ENCODE data around the gene JAM2. TPM values are rescaled to one million over a fixed set of nuclear protein-coding genes. Genes with fewer than 3 reads are reported as not detected.

Gene JAM2
- polyA plus RNA-seq, 3 donors, result 0.01 TPM; not detected in 2

DNA sequence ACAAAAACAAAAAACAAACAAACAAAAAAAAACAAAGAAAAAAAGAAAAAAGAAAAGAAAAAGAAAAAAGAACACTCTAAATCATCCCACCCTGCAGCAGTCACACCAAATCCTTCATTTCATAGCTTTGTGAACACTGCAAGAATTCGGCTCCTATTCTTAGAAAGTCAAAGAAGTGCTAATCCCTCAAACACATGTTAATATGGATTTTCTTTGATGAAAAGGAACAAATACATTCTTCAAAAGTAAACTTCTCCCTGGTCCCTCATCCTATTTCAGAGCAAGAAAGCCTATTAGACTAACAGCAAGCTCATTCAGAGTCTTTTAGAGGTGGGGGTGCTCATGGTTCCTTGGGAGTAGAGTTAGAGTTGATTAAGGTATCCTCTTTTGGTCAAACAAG lies 24.6 kb upstream of the JAM2 start:
- intact Hi-C loops (cut with micrococcal nuclease), result loop anchor here (5.0 to 10.0 kb wide), 2 partner anchors 93 to 250 kb away; no protein-coding TSS in a partner anchor
- no peak overlapping the region for H3K27ac Mint-ChIP-seq
- Histone ChIP-seq H3K9ac (ENCODE audit: insufficient read depth, low read length, poor library complexity, severe bottlenecking) (no peak overlapping the region), H3K9me3 (replicated peaks in 1 of 2; ENCODE audit: control insufficient read depth in 1 of 2, insufficient read depth in 1 of 2, low read length in 2 of 2) (no peaks in the 10 kb centered on the region), H3K36me3 (replicated peaks in 1 of 2; ENCODE audit: control insufficient read depth in 1 of 2, insufficient read depth in 2 of 2, low read length in 2 of 2) (no peaks in the 10 kb centered on the region), H2AFZ (ENCODE audit: insufficient read depth, low read depth, low read length, poor library complexity, severe bottlenecking) (no peak overlapping the region), H3K27ac (ENCODE audit: low read depth in 1 of 2, low read length in 2 of 2) (no peak overlapping the region), H3K4me1 (ENCODE audit: control insufficient read depth in 1 of 2, insufficient read depth in 2 of 2, low read length in 2 of 2) (no peaks in the 10 kb centered on the region), H4K20me1 (ENCODE audit: insufficient read depth, low read length) (no peaks in the 10 kb centered on the region), H3K27me3 (ENCODE audit: control insufficient read depth in 2 of 2, insufficient read depth in 2 of 2, low read length in 2 of 2) (no peaks in the 10 kb centered on the region), H3K79me2 (ENCODE audit: insufficient read depth, low read length) (no peaks in the 10 kb centered on the region), H3K4me2 (replicated peaks; ENCODE audit: extremely low read depth, low read length, poor library complexity, severe bottlenecking) (no peak overlapping the region), H3K4me3 (replicated peaks in 1 of 3; ENCODE audit: low read depth in 2 of 3, low read length in 3 of 3) (no peak overlapping the region)
- H3K36me3 Mint-ChIP-seq, result no peaks in the 10 kb centered on the region
- no peak overlapping the region for H3K4me3 Mint-ChIP-seq
- H3K9me3 Mint-ChIP-seq, result no peaks in the 10 kb centered on the region
- H3K27me3 Mint-ChIP-seq (ENCODE audit: low read depth in 3 of 3), result peaks cover 0 to 2% (median 0%) of the 10 kb centered on the region in 3 donors
- no peaks in the 10 kb centered on the region for H3K4me1 Mint-ChIP-seq
- TF ChIP-seq, protein P1, sequence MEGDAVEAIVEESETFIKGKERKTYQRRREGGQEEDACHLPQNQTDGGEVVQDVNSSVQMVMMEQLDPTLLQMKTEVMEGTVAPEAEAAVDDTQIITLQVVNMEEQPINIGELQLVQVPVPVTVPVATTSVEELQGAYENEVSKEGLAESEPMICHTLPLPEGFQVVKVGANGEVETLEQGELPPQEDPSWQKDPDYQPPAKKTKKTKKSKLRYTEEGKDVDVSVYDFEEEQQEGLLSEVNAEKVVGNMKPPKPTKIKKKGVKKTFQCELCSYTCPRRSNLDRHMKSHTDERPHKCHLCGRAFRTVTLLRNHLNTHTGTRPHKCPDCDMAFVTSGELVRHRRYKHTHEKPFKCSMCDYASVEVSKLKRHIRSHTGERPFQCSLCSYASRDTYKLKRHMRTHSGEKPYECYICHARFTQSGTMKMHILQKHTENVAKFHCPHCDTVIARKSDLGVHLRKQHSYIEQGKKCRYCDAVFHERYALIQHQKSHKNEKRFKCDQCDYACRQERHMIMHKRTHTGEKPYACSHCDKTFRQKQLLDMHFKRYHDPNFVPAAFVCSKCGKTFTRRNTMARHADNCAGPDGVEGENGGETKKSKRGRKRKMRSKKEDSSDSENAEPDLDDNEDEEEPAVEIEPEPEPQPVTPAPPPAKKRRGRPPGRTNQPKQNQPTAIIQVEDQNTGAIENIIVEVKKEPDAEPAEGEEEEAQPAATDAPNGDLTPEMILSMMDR (IDR thresholded peaks at IDR 0.05), result no peak
- no CpG with 5 or more reads among the region's 1 CpG for whole genome bisulfite sequencing (ENCODE audit: insufficient coverage)
- DNase-seq, result no peak

DNA sequence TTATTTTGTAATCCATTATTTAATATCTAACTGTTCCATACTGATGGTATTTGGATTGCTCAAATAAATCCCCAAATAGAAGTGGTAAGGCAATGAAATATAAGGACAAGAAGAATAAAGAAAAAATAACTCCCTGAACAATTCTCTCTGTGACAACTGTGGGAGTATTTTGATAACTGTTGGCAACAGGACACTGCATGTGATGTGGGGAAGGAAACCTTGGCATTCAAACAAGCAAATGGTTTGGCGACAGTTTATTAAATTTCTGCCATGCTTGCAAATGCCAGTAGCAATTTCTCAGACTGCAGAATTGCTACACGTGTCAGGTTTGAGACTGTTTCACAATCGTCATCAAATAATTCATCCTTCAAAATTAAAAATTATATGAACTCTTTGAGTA lies 23.2 kb upstream of the JAM2 start:
- Histone ChIP-seq H3K4me2 (replicated peaks; ENCODE audit: extremely low read depth, low read length, poor library complexity, severe bottlenecking) (no peak overlapping the region), H3K36me3 (replicated peaks in 1 of 2; ENCODE audit: control insufficient read depth in 1 of 2, insufficient read depth in 2 of 2, low read length in 2 of 2) (no peaks in the 10 kb centered on the region), H3K27ac (ENCODE audit: low read depth in 1 of 2, low read length in 2 of 2) (no peak overlapping the region), H3K4me3 (replicated peaks in 1 of 3; ENCODE audit: low read depth in 2 of 3, low read length in 3 of 3) (no peak overlapping the region), H3K27me3 (ENCODE audit: control insufficient read depth in 2 of 2, insufficient read depth in 2 of 2, low read length in 2 of 2) (no peaks in the 10 kb centered on the region), H3K79me2 (ENCODE audit: insufficient read depth, low read length) (no peaks in the 10 kb centered on the region), H3K9me3 (replicated peaks in 1 of 2; ENCODE audit: control insufficient read depth in 1 of 2, insufficient read depth in 1 of 2, low read length in 2 of 2) (no peaks in the 10 kb centered on the region), H4K20me1 (ENCODE audit: insufficient read depth, low read length) (no peaks in the 10 kb centered on the region), H3K4me1 (ENCODE audit: control insufficient read depth in 1 of 2, insufficient read depth in 2 of 2, low read length in 2 of 2) (no peaks in the 10 kb centered on the region), H3K9ac (ENCODE audit: insufficient read depth, low read length, poor library complexity, severe bottlenecking) (no peak overlapping the region), H2AFZ (ENCODE audit: insufficient read depth, low read depth, low read length, poor library complexity, severe bottlenecking) (no peak overlapping the region)
- Mint-ChIP-seq H3K4me3 (no peak overlapping the region), H3K9me3 (no peaks in the 10 kb centered on the region), H3K4me1 (no peaks in the 10 kb centered on the region), H3K36me3 (no peaks in the 10 kb centered on the region), H3K27ac (no peak overlapping the region), H3K27me3 (ENCODE audit: low read depth in 3 of 3) (no peaks in the 10 kb centered on the region)
- TF ChIP-seq, protein P1 (IDR thresholded peaks at IDR 0.05), result no peak
- no peak for DNase-seq
- no CpG with 5 or more reads among the region's 3 CpGs for WGBS (ENCODE audit: insufficient coverage)
- intact Hi-C loops (cut with micrococcal nuclease), result loop anchor here in 1 of 2 donors (10.0 kb wide), 1 partner anchor 249 kb away; no protein-coding TSS in a partner anchor
